ENCODE measurements around the gene RBBP8NL. TPM values are rescaled to one million over a fixed set of nuclear protein-coding genes. Genes with fewer than 3 reads are reported as not detected.
A peak's percentile ranks its signal among the peaks of the same experiment; 100 is the strongest.

Gene RBBP8NL
- total and polyA plus RNA-seq, 2 experiments from 2014 or later = 0.10 to 1.1 TPM

GRCh38 chr20:62451156-62451767 is 23.9 kb upstream of the RBBP8NL start:
- no peak overlapping the region for H3K27ac ChIP-seq (ENCODE audit: low read depth)
- H3K4me1 ChIP-seq (ENCODE audit: insufficient read depth) = no peaks in the 10 kb centered on the region
- no peak overlapping the region for H3K4me3 ChIP-seq
- Mint-ChIP-seq H3K27ac (no peak overlapping the region), H3K36me3 (ENCODE audit: low read depth) (no peaks in the 10 kb centered on the region), H3K4me1 (peaks cover 2% of the 10 kb centered on the region; the same call in 1 of the 3 replicates), H3K27me3 (ENCODE audit: insufficient read depth, low read depth, poor library complexity) (peaks cover 6% of the 10 kb centered on the region), H3K4me3 (no peak overlapping the region), H3K9me3 (no peaks in the 10 kb centered on the region)
- DNase-seq (ENCODE audit: low spot score) = peak; percentile 37
- ATAC-seq = no peak
- H3K9me2 ChIP-seq (ENCODE audit: insufficient read depth) = no peaks in the 10 kb centered on the region
- 0 out of 2 replicates have a peak, but pooled peaks cover 2% of the 10 kb centered on the region for H3F3A ChIP-seq (replicated peaks; ENCODE audit: low read depth)
- no peak for TF ChIP-seq STAT1 (IDR thresholded peaks at IDR 0.05; ENCODE audit: unreplicated experiment)
- TF ChIP-seq JUNB (IDR thresholded peaks at IDR 0.05; ENCODE audit: unreplicated experiment) = no peak
- TF ChIP-seq EZH2 (IDR thresholded peaks at IDR 0.05; ENCODE audit: low read depth, unreplicated experiment) = no peak
- no peak for TF ChIP-seq NANOG (IDR thresholded peaks at IDR 0.05; ENCODE audit: borderline replicate concordance)
- no peak for TF ChIP-seq REST (IDR thresholded peaks at IDR 0.05; ENCODE audit: unreplicated experiment)
- TF ChIP-seq, protein P1, sequence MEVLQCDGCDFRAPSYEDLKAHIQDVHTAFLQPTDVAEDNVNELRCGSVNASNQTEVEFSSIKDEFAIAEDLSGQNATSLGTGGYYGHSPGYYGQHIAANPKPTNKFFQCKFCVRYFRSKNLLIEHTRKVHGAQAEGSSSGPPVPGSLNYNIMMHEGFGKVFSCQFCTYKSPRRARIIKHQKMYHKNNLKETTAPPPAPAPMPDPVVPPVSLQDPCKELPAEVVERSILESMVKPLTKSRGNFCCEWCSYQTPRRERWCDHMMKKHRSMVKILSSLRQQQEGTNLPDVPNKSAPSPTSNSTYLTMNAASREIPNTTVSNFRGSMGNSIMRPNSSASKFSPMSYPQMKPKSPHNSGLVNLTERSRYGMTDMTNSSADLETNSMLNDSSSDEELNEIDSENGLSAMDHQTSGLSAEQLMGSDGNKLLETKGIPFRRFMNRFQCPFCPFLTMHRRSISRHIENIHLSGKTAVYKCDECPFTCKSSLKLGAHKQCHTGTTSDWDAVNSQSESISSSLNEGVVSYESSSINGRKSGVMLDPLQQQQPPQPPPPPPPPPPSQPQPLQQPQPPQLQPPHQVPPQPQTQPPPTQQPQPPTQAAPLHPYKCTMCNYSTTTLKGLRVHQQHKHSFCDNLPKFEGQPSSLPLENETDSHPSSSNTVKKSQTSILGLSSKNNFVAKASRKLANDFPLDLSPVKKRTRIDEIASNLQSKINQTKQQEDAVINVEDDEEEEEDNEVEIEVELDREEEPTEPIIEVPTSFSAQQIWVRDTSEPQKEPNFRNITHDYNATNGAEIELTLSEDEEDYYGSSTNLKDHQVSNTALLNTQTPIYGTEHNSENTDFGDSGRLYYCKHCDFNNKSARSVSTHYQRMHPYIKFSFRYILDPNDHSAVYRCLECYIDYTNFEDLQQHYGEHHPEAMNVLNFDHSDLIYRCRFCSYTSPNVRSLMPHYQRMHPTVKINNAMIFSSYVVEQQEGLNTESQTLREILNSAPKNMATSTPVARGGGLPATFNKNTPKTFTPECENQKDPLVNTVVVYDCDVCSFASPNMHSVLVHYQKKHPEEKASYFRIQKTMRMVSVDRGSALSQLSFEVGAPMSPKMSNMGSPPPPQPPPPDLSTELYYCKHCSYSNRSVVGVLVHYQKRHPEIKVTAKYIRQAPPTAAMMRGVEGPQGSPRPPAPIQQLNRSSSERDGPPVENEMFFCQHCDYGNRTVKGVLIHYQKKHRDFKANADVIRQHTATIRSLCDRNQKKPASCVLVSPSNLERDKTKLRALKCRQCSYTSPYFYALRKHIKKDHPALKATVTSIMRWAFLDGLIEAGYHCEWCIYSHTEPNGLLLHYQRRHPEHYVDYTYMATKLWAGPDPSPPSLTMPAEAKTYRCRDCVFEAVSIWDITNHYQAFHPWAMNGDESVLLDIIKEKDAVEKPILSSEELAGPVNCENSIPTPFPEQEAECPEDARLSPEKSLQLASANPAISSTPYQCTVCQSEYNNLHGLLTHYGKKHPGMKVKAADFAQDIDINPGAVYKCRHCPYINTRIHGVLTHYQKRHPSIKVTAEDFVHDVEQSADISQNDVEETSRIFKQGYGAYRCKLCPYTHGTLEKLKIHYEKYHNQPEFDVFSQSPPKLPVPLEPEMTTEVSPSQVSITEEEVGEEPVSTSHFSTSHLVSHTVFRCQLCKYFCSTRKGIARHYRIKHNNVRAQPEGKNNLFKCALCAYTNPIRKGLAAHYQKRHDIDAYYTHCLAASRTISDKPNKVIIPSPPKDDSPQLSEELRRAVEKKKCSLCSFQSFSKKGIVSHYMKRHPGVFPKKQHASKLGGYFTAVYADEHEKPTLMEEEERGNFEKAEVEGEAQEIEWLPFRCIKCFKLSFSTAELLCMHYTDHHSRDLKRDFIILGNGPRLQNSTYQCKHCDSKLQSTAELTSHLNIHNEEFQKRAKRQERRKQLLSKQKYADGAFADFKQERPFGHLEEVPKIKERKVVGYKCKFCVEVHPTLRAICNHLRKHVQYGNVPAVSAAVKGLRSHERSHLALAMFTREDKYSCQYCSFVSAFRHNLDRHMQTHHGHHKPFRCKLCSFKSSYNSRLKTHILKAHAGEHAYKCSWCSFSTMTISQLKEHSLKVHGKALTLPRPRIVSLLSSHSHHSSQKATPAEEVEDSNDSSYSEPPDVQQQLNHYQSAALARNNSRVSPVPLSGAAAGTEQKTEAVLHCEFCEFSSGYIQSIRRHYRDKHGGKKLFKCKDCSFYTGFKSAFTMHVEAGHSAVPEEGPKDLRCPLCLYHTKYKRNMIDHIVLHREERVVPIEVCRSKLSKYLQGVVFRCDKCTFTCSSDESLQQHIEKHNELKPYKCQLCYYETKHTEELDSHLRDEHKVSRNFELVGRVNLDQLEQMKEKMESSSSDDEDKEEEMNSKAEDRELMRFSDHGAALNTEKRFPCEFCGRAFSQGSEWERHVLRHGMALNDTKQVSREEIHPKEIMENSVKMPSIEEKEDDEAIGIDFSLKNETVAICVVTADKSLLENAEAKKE (CRISPR knock-in tag; IDR thresholded peaks at IDR 0.05) = no peak
- TF ChIP-seq CREB1 (CRISPR knock-in tag; IDR thresholded peaks at IDR 0.05; ENCODE audit: low read depth) = no peak
- no peak overlapping the region for H2AFZ ChIP-seq
- no peaks in the 10 kb centered on the region for H3K27me3 ChIP-seq (ENCODE audit: insufficient read depth)
- no peak overlapping the region for H3K4me2 ChIP-seq
- no peaks in the 10 kb centered on the region for H3K36me3 ChIP-seq (ENCODE audit: insufficient read depth)
- H3K79me2 ChIP-seq (replicated peaks; ENCODE audit: insufficient read depth) = no peaks in the 10 kb centered on the region
- H4K20me1 ChIP-seq (replicated peaks; ENCODE audit: insufficient read depth) = no peaks in the 10 kb centered on the region

Measured in GM23338 (cell line).